D721Med (cell line): ENCODE data around the gene HS1BP3.

Source experiments
- DNase-seq: peaks from one replicate; pipeline ENCODE4 v3.0.0; 2011; ENCODE audit warnings: low spot score; ENCODE audit not compliant: insufficient read length
- FAIRE-seq: peaks from 2 replicates; lab custom pipeline; 2011; peaks lifted over from hg19 to GRCh38; lab: Jason Lieb, UNC
- CTCF ChIP-seq: IDR thresholded peaks from 2 replicates; pipeline ENCODE4 v1.5.1; 2012; ENCODE audit warnings: mild to moderate bottlenecking, control low read depth; ENCODE audit not compliant: insufficient read depth; ENCODE audit errors: missing control alignments

HS1BP3 gene

GRCh38 chr2:20615466-20616241 lies 35.2 kb downstream of the HS1BP3 start:
- TF ChIP-seq CTCF: no peak
- no peak for DNase-seq
- no peak for FAIRE-seq

- no peak for FAIRE-seq
- DNase-seq: no peak
- TF ChIP-seq CTCF: no peak
These were observed 35.8 kb downstream of the HS1BP3 start for GRCh38 chr2:20615068-20615465.

GRCh38 chr2:20614201-20615067 lies 36.5 kb downstream of the HS1BP3 start:
- FAIRE-seq: no peak
- TF ChIP-seq CTCF: no peak
- DNase-seq: peak; percentile 63

- no peak for TF ChIP-seq CTCF
- no peak for FAIRE-seq
- DNase-seq: no peak
These were observed 37.7 kb downstream of the HS1BP3 start for GRCh38 chr2:20612925-20613916.

GRCh38 chr2:20611844-20612356 lies 39.0 kb downstream of the HS1BP3 start:
- FAIRE-seq (no peak), DNase-seq (no peak)
- no peak for TF ChIP-seq CTCF

GRCh38 chr2:20611077-20611843 lies 39.6 kb downstream of the HS1BP3 start:
- FAIRE-seq (no peak), DNase-seq (no peak)
- no peak for TF ChIP-seq CTCF
